SH-SY5Y (cell line): Measurements from ENCODE around the gene SDK1.

Experiments used
- GATA2 ChIP-seq: IDR thresholded peaks from 2 replicates; pipeline ENCODE4 v1.6.1; 2011; ENCODE audit warnings: mild to moderate bottlenecking, low read depth, low read length
- GATA3 ChIP-seq: IDR thresholded peaks from 2 replicates; pipeline ENCODE4 v1.6.1; 2011; ENCODE audit warnings: low read depth, mild to moderate bottlenecking, low read length, moderate library complexity

- no peak for TF ChIP-seq GATA3
- no peak for TF ChIP-seq GATA2
These were observed 971.1 kb downstream of the SDK1 start for GRCh38 chr7:4272141-4272540.
